IMR-90 (cell line): Measurements from ENCODE around the gene RNU5D-1. TPM values are rescaled to one million over a fixed set of nuclear protein-coding genes. Genes with fewer than 3 reads are reported as not detected.

Experiments
- ATAC-seq: fragments of 200-7000 bp; cut with Tn5 transposase; 2 replicates; pipeline ENCODE4 v1.9.1; 2020; ENCODE audit warnings: low read depth, mild to moderate bottlenecking, moderate library complexity
- BruUV-seq: library from RNA; stranded (reverse); fragments of 400-500 nt; replicated peaks from 2 replicates; lab custom pipeline; 2021; lab: Mats Ljungman, UMichigan
- CTCF ChIA-PET: fragments of 300-600 bp; formaldehyde crosslinking; extraction: SDS; loops from one replicate; lab custom pipeline; 2021; ENCODE audit warnings: antibody characterized with exemption; lab: Yijun Ruan, JAX
- POLR2A ChIA-PET: fragments of 300-600 bp; sonication (Branson Sonifier 250); formaldehyde crosslinking; loops from one replicate; lab custom pipeline; 2022; ENCODE audit warnings: antibody characterized with exemption; ENCODE audit not compliant: unreplicated experiment; lab: Charles Lee
- DNase-seq: peaks from one replicate; pipeline ENCODE4 v3.0.0; 2013
- H2AFZ ChIP-seq: replicated peaks from 2 replicates; pipeline ENCODE3; 2013; ENCODE audit warnings: low read length, mild to moderate bottlenecking; ENCODE audit not compliant: poor library complexity
- H2AK5ac ChIP-seq: 2 replicates; pipeline ENCODE4 v1.6.1; 2013; ENCODE audit warnings: low read depth, low read length, inconsistent platforms
- H2AK9ac ChIP-seq: replicated peaks from 2 replicates; pipeline ENCODE3; 2013; ENCODE audit warnings: mild to moderate bottlenecking, low read depth, low read length, moderate library complexity; ENCODE audit not compliant: poor library complexity
- H2BK120ac ChIP-seq: 2 replicates; pipeline ENCODE4 v1.6.1; 2013; ENCODE audit warnings: low read depth, low read length, inconsistent platforms
- H2BK15ac ChIP-seq: 3 replicates; pipeline ENCODE4 v1.6.1; 2013; ENCODE audit warnings: low read depth, low read length, inconsistent platforms
- H2BK20ac ChIP-seq: 2 replicates; pipeline ENCODE4 v1.6.1; 2013; ENCODE audit warnings: low read depth, mild to moderate bottlenecking, inconsistent platforms, low read length, moderate library complexity
- H2BK5ac ChIP-seq: 2 replicates; pipeline ENCODE4 v1.6.1; 2013; ENCODE audit warnings: mild to moderate bottlenecking, low read depth, low read length, inconsistent platforms; ENCODE audit not compliant: poor library complexity, severe bottlenecking
- H3K14ac ChIP-seq: replicated peaks from 2 replicates; pipeline ENCODE4 v1.6.1; 2013; ENCODE audit warnings: low read depth, low read length, inconsistent platforms
- H3K18ac ChIP-seq: 2 replicates; pipeline ENCODE4 v1.6.1; 2013; ENCODE audit warnings: low read depth, low read length, control low read depth
- H3K23ac ChIP-seq: 2 replicates; pipeline ENCODE4 v1.6.1; 2013; ENCODE audit warnings: low read depth, low read length, inconsistent platforms
- H3K27ac ChIP-seq: 2 replicates; pipeline ENCODE4 v1.5.1; 2013; ENCODE audit warnings: mild to moderate bottlenecking, control low read depth, low read length; ENCODE audit not compliant: insufficient read depth
- H3K27me3 ChIP-seq: 2 replicates; pipeline ENCODE4 v1.6.1; 2013; ENCODE audit warnings: low read length; ENCODE audit not compliant: control insufficient read depth, insufficient read depth
- H3K36me3 ChIP-seq: 2 replicates; pipeline ENCODE4 v1.6.1; 2013; ENCODE audit warnings: low read length, mixed read lengths; ENCODE audit not compliant: control insufficient read depth, insufficient read depth
- H3K4ac ChIP-seq: 2 replicates; pipeline ENCODE4 v1.6.1; 2013; ENCODE audit warnings: low read depth, low read length, inconsistent platforms
- H3K4me1 ChIP-seq: 2 replicates; pipeline ENCODE4 v1.6.1; 2013; ENCODE audit warnings: low read length, mixed read lengths; ENCODE audit not compliant: control insufficient read depth, insufficient read depth
- H3K4me2 ChIP-seq: 2 replicates; pipeline ENCODE4 v1.6.1; 2013; ENCODE audit warnings: low read depth, mild to moderate bottlenecking, control low read depth, low read length, moderate library complexity
- H3K4me3 ChIP-seq: 2 replicates; pipeline ENCODE4 v1.5.1; 2013; ENCODE audit warnings: low read depth, mild to moderate bottlenecking, control low read depth, low read length, moderate library complexity; ENCODE audit not compliant: insufficient read depth
- H3K56ac ChIP-seq: 2 replicates; pipeline ENCODE4 v1.6.1; 2013; ENCODE audit warnings: low read length, inconsistent platforms; ENCODE audit not compliant: insufficient read depth; ENCODE audit errors: extremely low read depth
- H3K79me1 ChIP-seq, 2 experiments: 2 replicates each; pipeline ENCODE4 v1.6.1; 2013; ENCODE audit warnings: low read length in 2 of 2, inconsistent platforms in 1 of 2, low read depth in 1 of 2
- H3K9ac ChIP-seq: 2 replicates; pipeline ENCODE4 v1.6.1; 2013; ENCODE audit warnings: low read depth, low read length, control low read depth
- H3K9me1 ChIP-seq: 2 replicates; pipeline ENCODE4 v1.6.1; 2013; ENCODE audit warnings: low read length, inconsistent platforms; ENCODE audit not compliant: insufficient read depth
- H3K9me3 ChIP-seq: 2 replicates; pipeline ENCODE4 v1.6.1; 2013; ENCODE audit warnings: low read length; ENCODE audit not compliant: control insufficient read depth, insufficient read depth
- H4K20me1 ChIP-seq: 2 replicates; pipeline ENCODE4 v1.6.1; 2013; ENCODE audit warnings: low read length, inconsistent platforms; ENCODE audit not compliant: insufficient read depth
- H4K5ac ChIP-seq: 2 replicates; pipeline ENCODE4 v1.6.1; 2013; ENCODE audit warnings: mild to moderate bottlenecking, low read depth, low read length, control low read depth
- H4K8ac ChIP-seq, 2 experiments: 2 replicates each; pipeline ENCODE4 v1.6.1; 2013; ENCODE audit warnings: low read depth in 2 of 2, low read length in 2 of 2, control low read depth in 1 of 2, inconsistent platforms in 1 of 2
- H4K91ac ChIP-seq: 2 replicates; pipeline ENCODE4 v1.6.1; 2013; ENCODE audit warnings: low read depth, low read length, inconsistent platforms; ENCODE audit not compliant: insufficient read depth
- BHLHE40 ChIP-seq: fragments of 150-350 bp; IDR thresholded peaks from 2 replicates; pipeline ENCODE4 v1.6.1; 2016; ENCODE audit warnings: mild to moderate bottlenecking, low read depth, low read length
- CEBPB ChIP-seq: IDR thresholded peaks from 2 replicates; pipeline ENCODE4 v1.6.1; 2012; ENCODE audit warnings: low read depth, low read length, improper control_type of control experiment
- CHD1 ChIP-seq: IDR thresholded peaks from 2 replicates; pipeline ENCODE4 v1.6.1; 2012; ENCODE audit warnings: low read depth, low read length, improper control_type of control experiment
- CTCF ChIP-seq: conservative IDR thresholded peaks from 2 replicates; pipeline ENCODE4 v1.5.1; 2012; ENCODE audit warnings: mild to moderate bottlenecking, low read depth, low read length, improper control_type of control experiment
- FOS ChIP-seq: fragments of 150-350 bp; IDR thresholded peaks from 2 replicates; pipeline ENCODE4 v1.6.1; 2016; ENCODE audit warnings: low read depth, low read length
- MAFK ChIP-seq: IDR thresholded peaks from 2 replicates; pipeline ENCODE4 v1.6.1; 2012; ENCODE audit warnings: low read depth, low read length, improper control_type of control experiment
- MAZ ChIP-seq: IDR thresholded peaks from 2 replicates; pipeline ENCODE4 v1.6.1; 2012; ENCODE audit warnings: low read depth, mild to moderate bottlenecking, low read length, improper control_type of control experiment, moderate library complexity, borderline replicate concordance
- MXI1 ChIP-seq: IDR thresholded peaks from 2 replicates; pipeline ENCODE4 v1.6.1; 2012; ENCODE audit warnings: low read depth, mild to moderate bottlenecking, low read length, moderate library complexity, borderline replicate concordance
- NFE2L2 ChIP-seq: fragments of 150-350 bp; IDR thresholded peaks from 2 replicates; pipeline ENCODE4 v1.6.1; 2016; ENCODE audit warnings: low read depth, mild to moderate bottlenecking, low read length
- POLR2A ChIP-seq: IDR thresholded peaks from 2 replicates; pipeline ENCODE4 v1.6.1; 2012; ENCODE audit warnings: mild to moderate bottlenecking, low read depth, low read length
- RAD21 ChIP-seq: IDR thresholded peaks from 2 replicates; pipeline ENCODE4 v1.6.1; 2012; ENCODE audit warnings: low read length, improper control_type of control experiment
- RCOR1 ChIP-seq: IDR thresholded peaks from 2 replicates; pipeline ENCODE4 v1.6.1; 2012; ENCODE audit warnings: mild to moderate bottlenecking, low read length, improper control_type of control experiment; ENCODE audit not compliant: insufficient replicate concordance
- RFX5 ChIP-seq: IDR thresholded peaks from 2 replicates; pipeline ENCODE4 v1.8.0; 2012; ENCODE audit warnings: low read depth, mild to moderate bottlenecking, low read length, moderate library complexity
- SMC3 ChIP-seq: fragments of 150-350 bp; IDR thresholded peaks from 2 replicates; pipeline ENCODE4 v1.6.1; 2016; ENCODE audit warnings: low read depth, mild to moderate bottlenecking, antibody characterized with exemption, low read length, moderate library complexity
- USF2 ChIP-seq: fragments of 150-350 bp; IDR thresholded peaks from 2 replicates; pipeline ENCODE4 v1.6.1; 2017; ENCODE audit warnings: mild to moderate bottlenecking, antibody characterized with exemption, low read length, low read depth
- WGBS, 2 experiments: methylation state at CpG; one replicate each; pipeline versions ENCODE4 v1.1.5 to v1.1.7; 2013; ENCODE audit warnings: missing lambda C conversion rate in 2 of 2; ENCODE audit not compliant: insufficient read length in 1 of 2; ENCODE audit errors: extremely low coverage in 2 of 2; 5-methylcytosine and 5-hydroxymethylcytosine counted together
- dilution Hi-C: fragments of 300-500 bp; cut with HindIII; formaldehyde crosslinking; loops from one replicate; pipeline ENCODE4 v1.14.3; 2018; ENCODE audit warnings: low sequenced_read_pairs; ENCODE audit not compliant: unreplicated experiment
- in situ Hi-C: fragments of 300-500 bp; cut with MboI; formaldehyde crosslinking; loops from 3 replicates; pipeline ENCODE4 v1.14.3; 2019; ENCODE audit warnings: low sequenced_read_pairs, inconsistent platforms, mixed read lengths
- intact Hi-C: fragments of 100-400 bp; cut with micrococcal nuclease; formaldehyde crosslinking; loops from 2 replicates; pipeline ENCODE4 v1.10.0; 2022
- polyA plus RNA-seq, 3 experiments: library from polyadenylated mRNA; depleted of rRNA; stranded (reverse); fragments of >200 nt; gene quantifications; 2 replicates each; pipeline ENCODE4 v1.2.3, GENCODE V29; 2012; ENCODE audit warnings: low replicate concordance in 1 of 3
- total RNA-seq: library from RNA; depleted of rRNA; stranded (reverse); fragments of >200 nt; gene quantifications from 2 replicates; pipeline ENCODE4 v1.2.3, GENCODE V29; 2012
- TF ChIP-seq, protein P1 (sequence below): fragments of 150-350 bp; IDR thresholded peaks from 2 replicates; pipeline ENCODE4 v1.6.1; 2016; ENCODE audit warnings: low read depth, mild to moderate bottlenecking, low read length, moderate library complexity, borderline replicate concordance

Gene RNU5D-1
- total and polyA plus RNA-seq, 2 of the 4 experiments (the other 2 are of a cell fraction), result not detected

GRCh38 chr1:44682883-44683265 is 48.1 kb downstream of the RNU5D-1 start:
- H3K9ac ChIP-seq, result no peak overlapping the region
- ChIA-PET POLR2A (no interaction called here), CTCF (no interaction called here)
- no peak overlapping the region for H4K91ac ChIP-seq
- H3K23ac ChIP-seq, result no peak overlapping the region
- intact Hi-C loops, result no loop called here
- H2BK120ac ChIP-seq, result no peak overlapping the region
- ATAC-seq (no peak), DNase-seq (no peak)
- no peaks in the 10 kb centered on the region for H3K9me1 ChIP-seq
- H3K27ac ChIP-seq, result no peak overlapping the region
- H3K36me3 ChIP-seq, result no peaks in the 10 kb centered on the region
- TF ChIP-seq, protein P1, sequence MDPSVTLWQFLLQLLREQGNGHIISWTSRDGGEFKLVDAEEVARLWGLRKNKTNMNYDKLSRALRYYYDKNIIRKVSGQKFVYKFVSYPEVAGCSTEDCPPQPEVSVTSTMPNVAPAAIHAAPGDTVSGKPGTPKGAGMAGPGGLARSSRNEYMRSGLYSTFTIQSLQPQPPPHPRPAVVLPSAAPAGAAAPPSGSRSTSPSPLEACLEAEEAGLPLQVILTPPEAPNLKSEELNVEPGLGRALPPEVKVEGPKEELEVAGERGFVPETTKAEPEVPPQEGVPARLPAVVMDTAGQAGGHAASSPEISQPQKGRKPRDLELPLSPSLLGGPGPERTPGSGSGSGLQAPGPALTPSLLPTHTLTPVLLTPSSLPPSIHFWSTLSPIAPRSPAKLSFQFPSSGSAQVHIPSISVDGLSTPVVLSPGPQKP, result no peak
- no peak for TF ChIP-seq NFE2L2
- no peak for TF ChIP-seq CHD1
- TF ChIP-seq CEBPB, result no peak
- TF ChIP-seq MAZ, result no peak
- no peak for TF ChIP-seq MAFK
- TF ChIP-seq CTCF, result no peak
- no peak for TF ChIP-seq POLR2A
- no peak for TF ChIP-seq RAD21
- no peak for TF ChIP-seq BHLHE40
- TF ChIP-seq RFX5, result no peak
- no peak for TF ChIP-seq MXI1
- TF ChIP-seq SMC3, result no peak
- no peak for TF ChIP-seq FOS
- TF ChIP-seq USF2, result no peak
- no peak for TF ChIP-seq RCOR1
- H2BK5ac ChIP-seq, result no peak overlapping the region
- H2AK9ac ChIP-seq, result no peak overlapping the region
- no peak overlapping the region for H3K18ac ChIP-seq
- H3K4me2 ChIP-seq, result no peak overlapping the region
- H2BK20ac ChIP-seq, result no peak overlapping the region
- H3K4me3 ChIP-seq, result no peak overlapping the region
- H3K27me3 ChIP-seq, result peaks cover 5% of the 10 kb centered on the region
- in situ Hi-C loops, result no loop called here
- no peak overlapping the region for H4K8ac ChIP-seq
- H3K79me1 ChIP-seq, result no peaks in the 10 kb centered on the region; a peak in 1 of 4 replicates
- no peaks in the 10 kb centered on the region for H3K9me3 ChIP-seq
- H4K20me1 ChIP-seq, result no peaks in the 10 kb centered on the region
- BruUV-seq, result no TSS peak
- no peak overlapping the region for H2BK15ac ChIP-seq
- H3K14ac ChIP-seq, result no peak overlapping the region
- dilution Hi-C loops, result no loop called here
- H3K56ac ChIP-seq, result no peak overlapping the region
- no peaks in the 10 kb centered on the region for H3K4me1 ChIP-seq
- no peak overlapping the region for H4K5ac ChIP-seq
- H2AK5ac ChIP-seq, result no peak overlapping the region
- H3K4ac ChIP-seq, result no peak overlapping the region
- H2AFZ ChIP-seq, result no peak overlapping the region
- WGBS, 2 experiments, result 84% methylated on average over 3 of the region's 3 CpGs; no CpG with 5 or more reads in 1 of the 2 experiments
